ENCODE measurements around the gene POLH. TPM values are rescaled to one million over a fixed set of nuclear protein-coding genes. Genes with fewer than 3 reads are reported as not detected.
"Not testable (repeated sequence)": the region's sequence is repeated elsewhere in the genome, so short reads cannot be mapped to it uniquely, and the experiment has no call there.

The POLH gene
- total and polyA plus RNA-seq, 2 experiments from 2014 or later = 5.1 to 7.4 TPM

DNA sequence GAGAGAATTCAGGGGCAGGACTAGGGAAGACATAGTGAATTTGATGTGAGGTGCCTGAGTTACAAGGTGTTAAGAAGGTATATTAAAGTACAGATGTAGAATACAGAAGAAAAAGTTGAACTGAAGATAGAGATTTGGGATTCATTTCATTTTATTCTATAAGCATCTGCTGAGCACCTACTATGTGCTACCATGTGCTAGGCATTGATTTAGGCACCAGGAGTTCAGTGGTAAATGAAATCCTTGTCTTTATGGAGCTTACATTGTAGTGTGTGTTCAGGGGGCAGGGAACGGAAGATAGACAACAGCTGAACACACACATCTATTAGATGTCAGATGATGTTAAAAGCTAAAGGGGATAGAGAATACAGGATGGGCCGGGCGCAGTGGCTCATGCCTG is 71.6 kb downstream of the POLH start:
- Histone ChIP-seq H3K9me2 (replicated peaks; ENCODE audit: insufficient read depth) (no peaks in the 10 kb centered on the region), H3K4me2 (no peak overlapping the region), H3K79me2 (no peaks in the 10 kb centered on the region), H3K4me1 (ENCODE audit: insufficient read depth) (peaks cover 4% of the 10 kb centered on the region), H3K4me3 (no peak overlapping the region), H3K9me3 (ENCODE audit: low read depth) (no peaks in the 10 kb centered on the region), H3K27me3 (no peaks in the 10 kb centered on the region), H3K36me3 (replicated peaks; ENCODE audit: insufficient read depth, low read depth) (no peaks in the 10 kb centered on the region), H3K27ac (no peak overlapping the region), H2AFZ (no peak overlapping the region), H4K20me1 (ENCODE audit: insufficient read depth, poor library complexity, severe bottlenecking) (no peaks in the 10 kb centered on the region)
- DNase-seq (ENCODE audit: low spot score) = no peak
- TF ChIP-seq EZH2phosphoT487 (IDR thresholded peaks at IDR 0.05; ENCODE audit: low read depth, severe bottlenecking, unreplicated experiment) (no peak), EZH2 (IDR thresholded peaks at IDR 0.05; ENCODE audit: borderline replicate concordance) (no peak), CTCF (IDR thresholded peaks at IDR 0.05; ENCODE audit: poor library complexity) (no peak)
- WGBS (ENCODE audit: low lambda C conversion rate, missing lambda C conversion rate) = 94% methylated on average over 3 of the region's 3 CpGs

GRCh38 chr6:43648248-43648647 is 72.3 kb downstream of the POLH start:
- Histone ChIP-seq H4K20me1 (ENCODE audit: insufficient read depth, poor library complexity, severe bottlenecking) (no peaks in the 10 kb centered on the region), H3K9me3 (ENCODE audit: low read depth) (no peaks in the 10 kb centered on the region), H3K27ac (no peak overlapping the region), H3K4me3 (no peak overlapping the region), H3K27me3 (no peaks in the 10 kb centered on the region), H3K4me1 (ENCODE audit: insufficient read depth) (peaks cover 4% of the 10 kb centered on the region), H3K4me2 (no peak overlapping the region), H2AFZ (no peak overlapping the region), H3K79me2 (no peaks in the 10 kb centered on the region), H3K36me3 (replicated peaks; ENCODE audit: insufficient read depth, low read depth) (no peaks in the 10 kb centered on the region), H3K9me2 (replicated peaks; ENCODE audit: insufficient read depth) (no peaks in the 10 kb centered on the region)
- TF ChIP-seq EZH2 (IDR thresholded peaks at IDR 0.05; ENCODE audit: borderline replicate concordance) (no peak), CTCF (IDR thresholded peaks at IDR 0.05; ENCODE audit: poor library complexity) (no peak), EZH2phosphoT487 (IDR thresholded peaks at IDR 0.05; ENCODE audit: low read depth, severe bottlenecking, unreplicated experiment) (no peak)
- 91% methylated on average over 2 of the region's 2 CpGs for WGBS (ENCODE audit: low lambda C conversion rate, missing lambda C conversion rate)
- DNase-seq (ENCODE audit: low spot score) = no peak

DNA sequence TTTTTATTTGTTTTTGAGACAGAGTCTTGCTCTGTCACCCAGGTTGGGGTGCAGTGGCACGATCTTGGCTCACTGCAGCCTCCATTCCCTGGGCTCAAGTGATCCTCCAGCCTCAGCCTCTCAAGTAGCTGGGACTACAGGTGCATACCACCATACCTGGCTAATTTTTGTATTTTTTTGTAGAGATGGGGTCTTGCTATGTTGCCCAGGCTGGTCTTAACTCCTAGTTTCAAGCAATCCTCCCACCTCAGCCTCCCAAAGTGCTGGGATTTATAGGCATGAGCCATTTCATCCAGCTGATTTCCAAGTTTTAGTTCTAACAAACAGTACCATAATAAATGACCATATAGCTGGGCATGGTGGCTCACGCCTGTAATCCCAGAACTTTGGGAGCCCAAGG is 76.8 kb downstream of the POLH start:
- not testable (repeated sequence) for H2AFZ ChIP-seq; H3K27ac ChIP-seq; H4K20me1 ChIP-seq (ENCODE audit: insufficient read depth, poor library complexity, severe bottlenecking); H3K79me2 ChIP-seq; DNase-seq (ENCODE audit: low spot score); H3K4me3 ChIP-seq; H3K9me3 ChIP-seq (ENCODE audit: low read depth); H3K4me2 ChIP-seq; H3K27me3 ChIP-seq; H3K36me3 ChIP-seq (replicated peaks; ENCODE audit: insufficient read depth, low read depth); H3K9me2 ChIP-seq (replicated peaks; ENCODE audit: insufficient read depth); H3K4me1 ChIP-seq (ENCODE audit: insufficient read depth)
- WGBS (ENCODE audit: low lambda C conversion rate, missing lambda C conversion rate) = 93% methylated on average over 2 of the region's 2 CpGs

- H3K36me3 ChIP-seq (replicated peaks; ENCODE audit: insufficient read depth, low read depth) = no peaks in the 10 kb centered on the region
- no peak for DNase-seq (ENCODE audit: low spot score)
- H3K79me2 ChIP-seq = no peaks in the 10 kb centered on the region
- TF ChIP-seq CTCF (IDR thresholded peaks at IDR 0.05; ENCODE audit: poor library complexity) (no peak), EZH2phosphoT487 (IDR thresholded peaks at IDR 0.05; ENCODE audit: low read depth, severe bottlenecking, unreplicated experiment) (no peak), EZH2 (IDR thresholded peaks at IDR 0.05; ENCODE audit: borderline replicate concordance) (no peak)
- no peaks in the 10 kb centered on the region for H3K27me3 ChIP-seq
- no peak overlapping the region for H2AFZ ChIP-seq
- no peaks in the 10 kb centered on the region for H4K20me1 ChIP-seq (ENCODE audit: insufficient read depth, poor library complexity, severe bottlenecking)
- no peaks in the 10 kb centered on the region for H3K4me1 ChIP-seq (ENCODE audit: insufficient read depth)
- no peak overlapping the region for H3K27ac ChIP-seq
- H3K4me2 ChIP-seq = no peak overlapping the region
- WGBS (ENCODE audit: low lambda C conversion rate, missing lambda C conversion rate) = 86% methylated on average over 3 of the region's 3 CpGs
- H3K9me2 ChIP-seq (replicated peaks; ENCODE audit: insufficient read depth) = no peaks in the 10 kb centered on the region
- H3K4me3 ChIP-seq = no peak overlapping the region
- H3K9me3 ChIP-seq (ENCODE audit: low read depth) = no peaks in the 10 kb centered on the region
Measured at GRCh38 chr6:43657221-43657802, 81.3 kb downstream of the POLH start.

All from hepatocyte (in vitro differentiated cells).